AG04450 (cell line): ENCODE measurements around the gene BCAM. TPM values are rescaled to one million over a fixed set of nuclear protein-coding genes. Genes with fewer than 3 reads are reported as not detected.
"Not testable (repeated sequence)": the region's sequence is repeated elsewhere in the genome, so short reads cannot be mapped to it uniquely, and the experiment has no call there.

Experiments used
- CTCF ChIA-PET: fragments of 300-600, 350-600 bp; formaldehyde crosslinking; extraction: SDS; loops from one replicate; lab custom pipeline; 2022; ENCODE audit warnings: antibody characterized with exemption, inconsistent platforms; lab: Charles Lee
- POLR2A ChIA-PET: fragments of 350-600 bp; formaldehyde crosslinking; extraction: SDS; loops from one replicate; lab custom pipeline; 2021; ENCODE audit warnings: antibody characterized with exemption, inconsistent platforms; lab: Yijun Ruan, JAX
- DNase-seq: peaks from one replicate; pipeline ENCODE4 v3.0.0-alpha.2; 2011; ENCODE audit warnings: low read depth, low spot score
- H3K27ac ChIP-seq: one replicate; pipeline ENCODE4 v1.5.1; 2012; ENCODE audit warnings: low read depth, low read length, control low read depth
- H3K27me3 ChIP-seq: one replicate; pipeline ENCODE4 v1.6.0; 2012; ENCODE audit warnings: low read length; ENCODE audit not compliant: control insufficient read depth, insufficient read depth
- H3K4me3 ChIP-seq: 2 replicates; pipeline ENCODE4 v1.5.1; 2011; ENCODE audit warnings: mild to moderate bottlenecking, low read depth, low read length, control low read depth
- H3K9me3 ChIP-seq: 2 replicates; pipeline ENCODE4 v1.5.1; 2012; ENCODE audit warnings: low read length; ENCODE audit not compliant: control insufficient read depth, insufficient read depth
- polyA plus RNA-seq: library from polyadenylated mRNA; depleted of rRNA; stranded (reverse); fragments of >200 nt; gene quantifications from 2 replicates; pipeline ENCODE4 v1.2.3, GENCODE V29; 2011
- TF ChIP-seq, protein P1 (sequence below): IDR thresholded peaks from 2 replicates; pipeline ENCODE4 v1.5.1; 2011; ENCODE audit warnings: low read depth, low read length, control low read depth, inconsistent platforms

BCAM gene
- polyA plus RNA-seq, 1 experiment: 8.4 TPM

DNA sequence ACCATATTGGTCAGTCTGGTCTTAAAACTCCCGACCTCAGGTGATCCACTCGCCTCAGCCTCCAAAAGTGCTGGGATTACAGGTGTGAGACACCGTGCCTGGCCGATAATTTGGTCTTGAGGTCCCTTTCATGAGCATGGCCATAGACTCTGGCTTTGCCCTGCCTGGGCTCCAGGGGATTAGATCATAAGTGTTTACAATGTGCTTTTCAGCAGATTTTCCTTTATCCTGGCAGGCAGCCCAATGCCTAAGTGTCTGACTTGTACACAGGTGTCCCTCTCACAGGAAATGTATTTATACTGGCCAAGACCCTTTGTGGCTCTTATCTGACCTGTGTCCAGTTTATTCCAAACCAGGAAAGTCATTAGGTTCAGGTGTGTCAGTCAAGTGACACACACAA lies 15.9 kb downstream of the BCAM start:
- ChIA-PET POLR2A (interaction anchor here (1.0 kb wide), 1 partner anchor 16 kb away, joined by 4 read pairs; the partner anchor contains the start of gene BCAM), CTCF (no interaction called here)
- H3K4me3 ChIP-seq: no peak overlapping the region
- TF ChIP-seq, protein P1, sequence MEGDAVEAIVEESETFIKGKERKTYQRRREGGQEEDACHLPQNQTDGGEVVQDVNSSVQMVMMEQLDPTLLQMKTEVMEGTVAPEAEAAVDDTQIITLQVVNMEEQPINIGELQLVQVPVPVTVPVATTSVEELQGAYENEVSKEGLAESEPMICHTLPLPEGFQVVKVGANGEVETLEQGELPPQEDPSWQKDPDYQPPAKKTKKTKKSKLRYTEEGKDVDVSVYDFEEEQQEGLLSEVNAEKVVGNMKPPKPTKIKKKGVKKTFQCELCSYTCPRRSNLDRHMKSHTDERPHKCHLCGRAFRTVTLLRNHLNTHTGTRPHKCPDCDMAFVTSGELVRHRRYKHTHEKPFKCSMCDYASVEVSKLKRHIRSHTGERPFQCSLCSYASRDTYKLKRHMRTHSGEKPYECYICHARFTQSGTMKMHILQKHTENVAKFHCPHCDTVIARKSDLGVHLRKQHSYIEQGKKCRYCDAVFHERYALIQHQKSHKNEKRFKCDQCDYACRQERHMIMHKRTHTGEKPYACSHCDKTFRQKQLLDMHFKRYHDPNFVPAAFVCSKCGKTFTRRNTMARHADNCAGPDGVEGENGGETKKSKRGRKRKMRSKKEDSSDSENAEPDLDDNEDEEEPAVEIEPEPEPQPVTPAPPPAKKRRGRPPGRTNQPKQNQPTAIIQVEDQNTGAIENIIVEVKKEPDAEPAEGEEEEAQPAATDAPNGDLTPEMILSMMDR: no peak
- H3K27ac ChIP-seq: no peak overlapping the region
- peaks cover 7% of the 10 kb centered on the region for H3K27me3 ChIP-seq
- no peak for DNase-seq
- H3K9me3 ChIP-seq: no peaks in the 10 kb centered on the region

DNA sequence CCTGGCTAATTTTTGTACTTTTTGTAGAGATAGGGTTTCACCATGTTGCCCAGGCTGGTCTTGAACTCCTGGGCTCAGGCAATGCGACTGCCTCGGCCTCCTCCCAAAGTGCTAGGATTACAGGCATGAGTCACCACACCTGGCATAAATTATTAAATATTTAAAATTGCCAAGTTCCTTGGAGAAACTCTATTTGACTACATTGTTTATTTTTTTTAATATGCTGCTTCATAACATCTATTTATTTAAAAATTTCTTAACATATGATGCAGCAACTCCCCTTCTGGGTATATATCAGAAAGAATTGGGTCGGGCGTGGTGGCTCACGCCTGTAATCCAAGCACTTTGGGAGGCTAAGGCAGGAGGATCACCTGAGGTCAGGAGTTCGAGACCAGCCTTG lies 24.0 kb downstream of the BCAM start:
- H3K4me3 ChIP-seq, H3K9me3 ChIP-seq, DNase-seq, H3K27me3 ChIP-seq, H3K27ac ChIP-seq, CTCF ChIA-PET, POLR2A ChIA-PET: not testable (repeated sequence)

DNA sequence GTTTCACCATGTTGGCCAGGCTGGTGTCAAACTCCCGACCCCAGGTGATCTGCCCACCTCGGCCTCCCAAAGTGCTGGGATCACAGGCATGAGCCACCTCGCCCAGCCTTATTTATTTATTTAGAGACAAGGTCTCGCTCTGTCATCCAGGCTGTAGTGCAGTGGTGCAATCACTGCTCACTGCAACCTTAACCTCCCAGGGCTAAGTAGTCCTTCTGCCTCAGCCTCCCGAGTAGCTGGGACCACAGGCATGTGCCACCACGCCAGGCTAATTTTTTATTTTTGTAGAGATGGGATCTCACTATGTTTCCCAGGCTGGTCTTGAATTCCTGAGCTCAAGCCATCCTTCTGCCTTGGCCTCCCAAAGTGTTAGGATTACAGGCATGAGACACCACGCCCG lies 25.5 kb downstream of the BCAM start:
- CTCF ChIA-PET: interaction anchor here (1.4 to 1.6 kb wide), 2 partner anchors 50 to 110 kb away, joined by 3 to 7 read pairs; no protein-coding TSS in a partner anchor
- H3K9me3 ChIP-seq, H3K4me3 ChIP-seq, H3K27me3 ChIP-seq, H3K27ac ChIP-seq, DNase-seq: not testable (repeated sequence)
- POLR2A ChIA-PET: interaction anchor here (0.7 kb wide), 1 partner anchor 60 kb away, joined by 13 read pairs; no protein-coding TSS in a partner anchor

DNA sequence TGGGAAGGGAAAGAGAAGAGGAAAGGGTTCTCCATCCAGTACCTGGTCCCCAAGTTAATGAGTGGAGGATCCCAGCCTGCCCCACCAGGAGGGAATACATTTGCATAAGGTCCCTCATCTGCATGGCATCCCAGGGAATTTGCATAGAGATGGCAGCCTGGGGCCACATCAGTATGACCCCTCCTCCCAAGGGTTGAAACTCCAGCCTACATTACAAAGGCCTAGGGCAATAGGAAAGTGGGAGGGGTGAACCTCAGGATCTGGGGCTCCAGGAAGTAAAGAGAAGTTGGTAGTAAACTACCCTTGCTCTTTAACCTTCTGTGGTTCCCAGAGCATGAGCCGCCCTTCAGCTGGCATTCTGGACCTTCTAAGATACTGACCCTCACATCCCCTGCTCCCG lies 30.4 kb downstream of the BCAM start:
- CTCF ChIA-PET: no interaction called here
- TF ChIP-seq, protein P1: no peak
- DNase-seq: no peak
- Histone ChIP-seq H3K27me3 (peaks cover 2% of the 10 kb centered on the region), H3K4me3 (no peak overlapping the region), H3K27ac (no peak overlapping the region), H3K9me3 (no peaks in the 10 kb centered on the region)
- POLR2A ChIA-PET: interaction anchor here (0.6 kb wide), 1 partner anchor 29 kb away, joined by 5 read pairs; no protein-coding TSS in a partner anchor

DNA sequence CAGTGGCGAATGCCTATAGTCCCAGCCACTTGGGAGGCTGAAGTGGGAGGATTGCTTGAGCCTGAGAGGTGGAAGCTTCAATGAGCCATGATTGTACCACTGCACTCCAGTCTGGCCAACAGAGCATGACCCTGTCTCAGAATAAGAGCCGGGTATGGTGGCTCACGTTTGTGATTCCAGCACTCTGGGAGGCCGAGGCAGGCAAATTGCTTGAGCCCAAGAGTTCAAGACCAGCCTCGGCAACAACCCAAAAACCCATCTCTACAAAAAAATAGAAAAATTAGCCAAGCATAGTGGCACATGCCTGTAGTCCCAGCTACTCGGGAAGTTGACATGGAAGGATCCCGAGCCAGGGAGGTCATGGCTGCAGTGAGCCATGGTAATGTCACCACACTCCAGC lies 31.9 kb downstream of the BCAM start:
- TF ChIP-seq, protein P1: no peak
- POLR2A ChIA-PET: interaction anchor here (0.6 to 0.7 kb wide), 2 partner anchors 49 to 1116 kb away, joined by 3 to 7 read pairs; no protein-coding TSS in a partner anchor

DNA sequence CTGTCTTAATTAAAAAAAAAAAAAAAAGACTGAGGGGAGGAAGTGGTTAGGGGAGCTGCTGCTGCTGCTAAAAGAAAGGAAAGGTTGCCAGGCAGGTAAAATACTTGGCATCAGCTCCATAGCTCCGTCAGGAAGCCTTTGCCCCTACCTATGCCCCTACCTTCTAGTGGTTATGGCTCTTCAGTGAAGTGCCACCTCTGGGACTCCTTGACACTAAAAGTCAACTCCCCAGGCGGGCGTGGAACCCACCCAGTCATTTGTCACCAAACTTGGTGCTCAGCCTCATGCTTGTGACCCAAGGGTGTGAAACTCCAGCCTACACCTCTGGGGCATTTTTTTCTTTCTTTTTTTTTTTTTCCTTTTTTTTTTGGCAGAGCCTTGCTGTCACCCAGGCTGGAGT lies 32.3 kb downstream of the BCAM start:
- H3K27me3 ChIP-seq: peaks cover 2% of the 10 kb centered on the region
- CTCF ChIA-PET: interaction anchor here (0.7 to 1.5 kb wide), 2 partner anchors 164 to 187 kb away, joined by 3 read pairs; no protein-coding TSS in a partner anchor
- H3K9me3 ChIP-seq: no peaks in the 10 kb centered on the region
- TF ChIP-seq, protein P1: no peak
- no peak for DNase-seq
- POLR2A ChIA-PET: interaction anchor here (0.6 to 0.7 kb wide), 2 partner anchors 19 to 49 kb away, joined by 3 read pairs; no protein-coding TSS in a partner anchor
- no peak overlapping the region for H3K4me3 ChIP-seq
- H3K27ac ChIP-seq: no peak overlapping the region

More for the DNA sequence above, 31.9 kb downstream of the BCAM start:
- Histone ChIP-seq H3K4me3 (no peak overlapping the region), H3K27ac (no peak overlapping the region), H3K27me3 (peaks cover 2% of the 10 kb centered on the region), H3K9me3 (no peaks in the 10 kb centered on the region)
- CTCF ChIA-PET: interaction anchor here (0.7 to 1.5 kb wide), 2 partner anchors 164 to 186 kb away, joined by 3 read pairs; no protein-coding TSS in a partner anchor
- no peak for DNase-seq
